ENCODE measurements around the gene LTBR. TPM values are rescaled to one million over a fixed set of nuclear protein-coding genes. Genes with fewer than 3 reads are reported as not detected.

LTBR gene
- total and polyA plus RNA-seq, 4 donors, result 15.8 to 138 (median 89.0) TPM

DNA sequence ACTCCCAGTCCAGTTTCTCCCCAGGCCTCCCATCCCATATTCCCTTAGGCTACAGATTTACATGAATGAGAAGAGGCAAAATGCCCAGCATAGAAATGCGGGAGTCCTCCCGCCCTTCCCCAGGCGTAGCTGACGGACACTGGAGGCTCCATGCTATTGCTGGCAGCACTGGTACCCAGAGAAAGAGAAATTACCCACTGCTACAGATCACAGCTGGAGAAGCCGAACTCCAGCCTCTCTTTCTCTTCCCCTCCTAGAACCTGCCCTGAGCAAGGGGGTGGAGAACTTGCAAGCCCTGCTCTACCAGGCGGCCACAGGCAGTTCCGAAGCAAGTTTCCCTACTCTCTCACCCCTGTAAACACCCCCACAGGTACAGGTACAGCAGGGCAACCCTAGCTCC lies 3.6 kb downstream of the LTBR start:
- DNase-seq (ENCODE audit: low spot score), result no peak
- WGBS, result 92% methylated on average over 7 of the region's 7 CpGs
- peaks cover 34 to 44% (median 36%) of the 10 kb centered on the region in 4 donors for H3K36me3 ChIP-seq (ENCODE audit: control insufficient read depth in 4 of 4, insufficient read depth in 3 of 4, low read depth in 1 of 4, low read length in 3 of 4)

DNA sequence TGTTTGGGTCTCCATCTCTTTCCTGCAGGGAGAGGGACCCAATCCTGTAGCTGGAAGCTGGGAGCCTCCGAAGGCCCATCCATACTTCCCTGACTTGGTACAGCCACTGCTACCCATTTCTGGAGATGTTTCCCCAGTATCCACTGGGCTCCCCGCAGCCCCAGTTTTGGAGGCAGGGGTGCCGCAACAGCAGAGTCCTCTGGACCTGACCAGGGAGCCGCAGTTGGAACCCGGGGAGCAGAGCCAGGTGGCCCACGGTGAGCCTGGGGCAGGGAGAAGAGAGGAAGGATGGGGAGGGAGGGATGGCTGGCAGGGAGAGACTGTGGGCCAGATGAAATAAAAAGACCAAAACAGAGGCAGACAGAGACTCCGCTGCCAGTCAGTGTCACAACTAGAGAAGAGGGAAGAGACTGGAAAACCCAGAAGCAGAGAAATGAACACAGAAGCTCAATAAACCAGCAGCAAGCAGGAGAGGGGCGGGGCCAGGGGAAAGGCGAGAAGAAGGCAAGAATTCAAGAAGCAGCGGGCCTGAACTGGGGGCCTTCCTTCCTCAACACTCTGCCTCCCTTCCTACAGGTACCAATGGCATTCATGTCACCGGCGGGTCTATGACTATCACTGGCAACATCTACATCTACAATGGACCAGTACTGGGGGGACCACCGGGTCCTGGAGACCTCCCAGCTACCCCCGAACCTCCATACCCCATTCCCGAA lies 6.3 kb downstream of the LTBR start:
- WGBS, result 85% methylated on average over 15 of the region's 15 CpGs
- no peak for DNase-seq (ENCODE audit: low spot score)
- Histone ChIP-seq H3K27ac (ENCODE audit: low read depth in 1 of 2, low read length in 2 of 2) (no peak overlapping the region), H3K27me3 (ENCODE audit: control insufficient read depth in 4 of 4, insufficient read depth in 4 of 4, low read length in 3 of 4) (no peaks in the 10 kb centered on the region), H3K36me3 (ENCODE audit: control insufficient read depth in 4 of 4, insufficient read depth in 3 of 4, low read depth in 1 of 4, low read length in 3 of 4) (peaks cover 32 to 51% (median 44%) of the 10 kb centered on the region in 4 donors), H3K4me3 (ENCODE audit: low read depth in 1 of 3, low read length in 3 of 3) (no peak overlapping the region), H3K4me1 (ENCODE audit: control insufficient read depth in 4 of 4, insufficient read depth in 4 of 4, low read length in 3 of 4) (peaks cover 7 to 21% (median 14%) of the 10 kb centered on the region in 4 donors), H3K9ac (ENCODE audit: low read depth in 1 of 2, low read length in 2 of 2) (no peak overlapping the region), H3K9me3 (ENCODE audit: control insufficient read depth in 4 of 4, low read length in 3 of 4) (no peaks in the 10 kb centered on the region)
- no peak for TF ChIP-seq JUND (IDR thresholded peaks at IDR 0.05)
- TF ChIP-seq, protein P1, sequence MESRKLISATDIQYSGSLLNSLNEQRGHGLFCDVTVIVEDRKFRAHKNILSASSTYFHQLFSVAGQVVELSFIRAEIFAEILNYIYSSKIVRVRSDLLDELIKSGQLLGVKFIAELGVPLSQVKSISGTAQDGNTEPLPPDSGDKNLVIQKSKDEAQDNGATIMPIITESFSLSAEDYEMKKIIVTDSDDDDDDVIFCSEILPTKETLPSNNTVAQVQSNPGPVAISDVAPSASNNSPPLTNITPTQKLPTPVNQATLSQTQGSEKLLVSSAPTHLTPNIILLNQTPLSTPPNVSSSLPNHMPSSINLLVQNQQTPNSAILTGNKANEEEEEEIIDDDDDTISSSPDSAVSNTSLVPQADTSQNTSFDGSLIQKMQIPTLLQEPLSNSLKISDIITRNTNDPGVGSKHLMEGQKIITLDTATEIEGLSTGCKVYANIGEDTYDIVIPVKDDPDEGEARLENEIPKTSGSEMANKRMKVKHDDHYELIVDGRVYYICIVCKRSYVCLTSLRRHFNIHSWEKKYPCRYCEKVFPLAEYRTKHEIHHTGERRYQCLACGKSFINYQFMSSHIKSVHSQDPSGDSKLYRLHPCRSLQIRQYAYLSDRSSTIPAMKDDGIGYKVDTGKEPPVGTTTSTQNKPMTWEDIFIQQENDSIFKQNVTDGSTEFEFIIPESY (IDR thresholded peaks at IDR 0.05), result no peak
- TF ChIP-seq FOXA1 (IDR thresholded peaks at IDR 0.05), result no peak
- TF ChIP-seq YY1 (IDR thresholded peaks at IDR 0.05), result no peak
- no peak for TF ChIP-seq RAD21 (IDR thresholded peaks at IDR 0.05)
- TF ChIP-seq, protein P2, sequence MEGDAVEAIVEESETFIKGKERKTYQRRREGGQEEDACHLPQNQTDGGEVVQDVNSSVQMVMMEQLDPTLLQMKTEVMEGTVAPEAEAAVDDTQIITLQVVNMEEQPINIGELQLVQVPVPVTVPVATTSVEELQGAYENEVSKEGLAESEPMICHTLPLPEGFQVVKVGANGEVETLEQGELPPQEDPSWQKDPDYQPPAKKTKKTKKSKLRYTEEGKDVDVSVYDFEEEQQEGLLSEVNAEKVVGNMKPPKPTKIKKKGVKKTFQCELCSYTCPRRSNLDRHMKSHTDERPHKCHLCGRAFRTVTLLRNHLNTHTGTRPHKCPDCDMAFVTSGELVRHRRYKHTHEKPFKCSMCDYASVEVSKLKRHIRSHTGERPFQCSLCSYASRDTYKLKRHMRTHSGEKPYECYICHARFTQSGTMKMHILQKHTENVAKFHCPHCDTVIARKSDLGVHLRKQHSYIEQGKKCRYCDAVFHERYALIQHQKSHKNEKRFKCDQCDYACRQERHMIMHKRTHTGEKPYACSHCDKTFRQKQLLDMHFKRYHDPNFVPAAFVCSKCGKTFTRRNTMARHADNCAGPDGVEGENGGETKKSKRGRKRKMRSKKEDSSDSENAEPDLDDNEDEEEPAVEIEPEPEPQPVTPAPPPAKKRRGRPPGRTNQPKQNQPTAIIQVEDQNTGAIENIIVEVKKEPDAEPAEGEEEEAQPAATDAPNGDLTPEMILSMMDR (IDR thresholded peaks at IDR 0.05; ENCODE audit: low read depth, low read length, missing input control), result no peak
- TF ChIP-seq, protein P3, sequence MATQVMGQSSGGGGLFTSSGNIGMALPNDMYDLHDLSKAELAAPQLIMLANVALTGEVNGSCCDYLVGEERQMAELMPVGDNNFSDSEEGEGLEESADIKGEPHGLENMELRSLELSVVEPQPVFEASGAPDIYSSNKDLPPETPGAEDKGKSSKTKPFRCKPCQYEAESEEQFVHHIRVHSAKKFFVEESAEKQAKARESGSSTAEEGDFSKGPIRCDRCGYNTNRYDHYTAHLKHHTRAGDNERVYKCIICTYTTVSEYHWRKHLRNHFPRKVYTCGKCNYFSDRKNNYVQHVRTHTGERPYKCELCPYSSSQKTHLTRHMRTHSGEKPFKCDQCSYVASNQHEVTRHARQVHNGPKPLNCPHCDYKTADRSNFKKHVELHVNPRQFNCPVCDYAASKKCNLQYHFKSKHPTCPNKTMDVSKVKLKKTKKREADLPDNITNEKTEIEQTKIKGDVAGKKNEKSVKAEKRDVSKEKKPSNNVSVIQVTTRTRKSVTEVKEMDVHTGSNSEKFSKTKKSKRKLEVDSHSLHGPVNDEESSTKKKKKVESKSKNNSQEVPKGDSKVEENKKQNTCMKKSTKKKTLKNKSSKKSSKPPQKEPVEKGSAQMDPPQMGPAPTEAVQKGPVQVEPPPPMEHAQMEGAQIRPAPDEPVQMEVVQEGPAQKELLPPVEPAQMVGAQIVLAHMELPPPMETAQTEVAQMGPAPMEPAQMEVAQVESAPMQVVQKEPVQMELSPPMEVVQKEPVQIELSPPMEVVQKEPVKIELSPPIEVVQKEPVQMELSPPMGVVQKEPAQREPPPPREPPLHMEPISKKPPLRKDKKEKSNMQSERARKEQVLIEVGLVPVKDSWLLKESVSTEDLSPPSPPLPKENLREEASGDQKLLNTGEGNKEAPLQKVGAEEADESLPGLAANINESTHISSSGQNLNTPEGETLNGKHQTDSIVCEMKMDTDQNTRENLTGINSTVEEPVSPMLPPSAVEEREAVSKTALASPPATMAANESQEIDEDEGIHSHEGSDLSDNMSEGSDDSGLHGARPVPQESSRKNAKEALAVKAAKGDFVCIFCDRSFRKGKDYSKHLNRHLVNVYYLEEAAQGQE (IDR thresholded peaks at IDR 0.05), result no peak
- TF ChIP-seq RXRA (IDR thresholded peaks at IDR 0.05), result no peak
- no peak for TF ChIP-seq HNF4A (conservative IDR thresholded peaks at IDR 0.05)
- TF ChIP-seq TAF1 (conservative IDR thresholded peaks at IDR 0.05), result no peak
- TF ChIP-seq SP1 (IDR thresholded peaks at IDR 0.05), result no peak
- no peak for TF ChIP-seq HNF4G (IDR thresholded peaks at IDR 0.05)
- no peak for TF ChIP-seq NR2F2 (IDR thresholded peaks at IDR 0.05)
- TF ChIP-seq EGR1 (IDR thresholded peaks at IDR 0.05; ENCODE audit: low read depth in 2 of 2), result no peak

More for the DNA sequence above, 3.6 kb downstream of the LTBR start:
- TF ChIP-seq, protein P4, sequence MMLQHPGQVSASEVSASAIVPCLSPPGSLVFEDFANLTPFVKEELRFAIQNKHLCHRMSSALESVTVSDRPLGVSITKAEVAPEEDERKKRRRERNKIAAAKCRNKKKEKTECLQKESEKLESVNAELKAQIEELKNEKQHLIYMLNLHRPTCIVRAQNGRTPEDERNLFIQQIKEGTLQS (IDR thresholded peaks at IDR 0.05), result no peak
- TF ChIP-seq, protein P1 (IDR thresholded peaks at IDR 0.05), result no peak
- no peak overlapping the region for H3K4me3 ChIP-seq (ENCODE audit: low read depth in 1 of 3, low read length in 3 of 3)
- H3K27me3 ChIP-seq (ENCODE audit: control insufficient read depth in 4 of 4, insufficient read depth in 4 of 4, low read length in 3 of 4), result no peaks in the 10 kb centered on the region
- H3K4me1 ChIP-seq (ENCODE audit: control insufficient read depth in 4 of 4, insufficient read depth in 4 of 4, low read length in 3 of 4), result peaks cover 13 to 34% (median 23%) of the 10 kb centered on the region in 4 donors
- H3K9me3 ChIP-seq (ENCODE audit: control insufficient read depth in 4 of 4, low read length in 3 of 4), result no peaks in the 10 kb centered on the region
- H3K9ac ChIP-seq (ENCODE audit: low read depth in 1 of 2, low read length in 2 of 2), result no peak overlapping the region
- no peak overlapping the region for H3K27ac ChIP-seq (ENCODE audit: low read depth in 1 of 2, low read length in 2 of 2)
